C4-2B (cell line): Measurements from ENCODE around the gene CHD3.

Source experiments
- ZFX ChIP-seq: fragments of 450-650 bp; IDR thresholded peaks from 2 replicates; pipeline ENCODE4 v1.6.1; 2017
- TF ChIP-seq, protein P1 (sequence below): fragments of 450-650 bp; conservative IDR thresholded peaks from 2 replicates; pipeline ENCODE4 v1.5.1; 2017; ENCODE audit warnings: mild to moderate bottlenecking

DNA sequence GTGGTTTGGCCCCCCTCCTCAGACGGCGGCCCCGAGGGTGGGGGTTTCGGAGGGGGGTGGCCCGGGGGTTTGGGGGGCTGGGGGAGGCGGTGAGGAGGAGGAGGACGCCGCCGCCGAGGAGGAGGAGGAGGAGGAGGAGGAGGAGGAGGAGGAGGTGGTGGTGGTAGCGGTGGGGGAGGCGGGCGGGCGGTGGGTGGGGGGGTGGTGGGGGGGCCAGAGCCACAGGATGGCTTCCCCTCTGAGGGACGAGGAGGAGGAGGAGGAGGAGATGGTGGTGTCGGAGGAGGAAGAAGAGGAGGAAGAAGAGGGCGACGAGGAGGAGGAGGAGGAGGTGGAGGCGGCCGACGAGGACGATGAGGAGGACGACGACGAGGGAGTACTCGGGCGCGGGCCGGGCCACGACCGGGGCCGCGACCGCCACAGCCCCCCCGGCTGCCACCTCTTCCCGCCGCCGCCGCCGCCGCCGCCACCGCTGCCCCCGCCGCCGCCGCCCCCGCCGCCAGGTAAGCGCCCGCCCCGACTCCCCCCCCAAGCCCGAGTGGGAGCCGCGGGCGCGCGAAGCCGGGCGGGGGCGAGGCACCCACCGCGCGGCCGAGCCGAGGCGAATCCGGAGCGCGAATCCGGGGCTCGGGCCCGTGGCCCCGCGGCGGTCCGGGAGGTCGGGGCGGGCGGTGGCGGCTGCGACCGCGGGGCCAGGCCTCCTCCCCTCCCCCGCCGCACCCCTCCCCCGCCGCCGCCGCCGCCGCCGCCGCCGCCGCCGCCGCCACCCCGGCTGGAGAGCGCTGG is 3.8 kb upstream of the CHD3 start:
- TF ChIP-seq, protein P1, sequence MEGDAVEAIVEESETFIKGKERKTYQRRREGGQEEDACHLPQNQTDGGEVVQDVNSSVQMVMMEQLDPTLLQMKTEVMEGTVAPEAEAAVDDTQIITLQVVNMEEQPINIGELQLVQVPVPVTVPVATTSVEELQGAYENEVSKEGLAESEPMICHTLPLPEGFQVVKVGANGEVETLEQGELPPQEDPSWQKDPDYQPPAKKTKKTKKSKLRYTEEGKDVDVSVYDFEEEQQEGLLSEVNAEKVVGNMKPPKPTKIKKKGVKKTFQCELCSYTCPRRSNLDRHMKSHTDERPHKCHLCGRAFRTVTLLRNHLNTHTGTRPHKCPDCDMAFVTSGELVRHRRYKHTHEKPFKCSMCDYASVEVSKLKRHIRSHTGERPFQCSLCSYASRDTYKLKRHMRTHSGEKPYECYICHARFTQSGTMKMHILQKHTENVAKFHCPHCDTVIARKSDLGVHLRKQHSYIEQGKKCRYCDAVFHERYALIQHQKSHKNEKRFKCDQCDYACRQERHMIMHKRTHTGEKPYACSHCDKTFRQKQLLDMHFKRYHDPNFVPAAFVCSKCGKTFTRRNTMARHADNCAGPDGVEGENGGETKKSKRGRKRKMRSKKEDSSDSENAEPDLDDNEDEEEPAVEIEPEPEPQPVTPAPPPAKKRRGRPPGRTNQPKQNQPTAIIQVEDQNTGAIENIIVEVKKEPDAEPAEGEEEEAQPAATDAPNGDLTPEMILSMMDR = no peak
- peak; percentile 59; the same call in 1 of the 2 replicates for TF ChIP-seq ZFX
